ENCODE data around the gene TBC1D14.

DNA sequence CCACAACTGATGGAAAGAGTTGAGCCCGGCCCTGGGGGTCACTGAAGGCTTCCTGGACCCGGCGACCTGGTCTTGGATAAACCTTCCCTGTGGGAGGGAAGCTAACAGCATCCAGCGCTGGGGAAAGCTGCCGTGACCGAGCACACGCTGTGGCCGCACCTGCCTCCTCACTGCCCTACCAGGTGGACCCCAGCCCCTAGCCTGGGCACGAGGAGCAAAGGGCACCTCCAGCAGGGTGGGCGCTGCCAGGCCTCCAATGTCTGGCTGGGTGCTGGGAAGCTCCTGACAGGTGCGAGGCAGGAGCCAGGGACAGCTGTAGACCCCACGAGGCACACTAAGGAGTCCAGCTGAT, 141.5 kb downstream of the TBC1D14 start:
- TF ChIP-seq CTCF (conservative IDR thresholded peaks at IDR 0.05; ENCODE audit: low read depth, low read length) (no peak), RAD21 (IDR thresholded peaks at IDR 0.05; ENCODE audit: low read length) (no peak), POLR2A (IDR thresholded peaks at IDR 0.05; ENCODE audit: low read depth, low read length) (no peak), RFX5 (IDR thresholded peaks at IDR 0.05; ENCODE audit: low read depth, low read length) (no peak), RCOR1 (IDR thresholded peaks at IDR 0.05; ENCODE audit: insufficient replicate concordance, low read length) (no peak), SMC3 (IDR thresholded peaks at IDR 0.05; ENCODE audit: low read depth, low read length) (no peak), MXI1 (IDR thresholded peaks at IDR 0.05; ENCODE audit: borderline replicate concordance, low read depth, low read length) (no peak), MAFK (IDR thresholded peaks at IDR 0.05; ENCODE audit: low read depth, low read length) (no peak), FOS (IDR thresholded peaks at IDR 0.05; ENCODE audit: low read depth, low read length) (no peak)
